Measurements from ENCODE around the gene POLD3.

The POLD3 gene

DNA sequence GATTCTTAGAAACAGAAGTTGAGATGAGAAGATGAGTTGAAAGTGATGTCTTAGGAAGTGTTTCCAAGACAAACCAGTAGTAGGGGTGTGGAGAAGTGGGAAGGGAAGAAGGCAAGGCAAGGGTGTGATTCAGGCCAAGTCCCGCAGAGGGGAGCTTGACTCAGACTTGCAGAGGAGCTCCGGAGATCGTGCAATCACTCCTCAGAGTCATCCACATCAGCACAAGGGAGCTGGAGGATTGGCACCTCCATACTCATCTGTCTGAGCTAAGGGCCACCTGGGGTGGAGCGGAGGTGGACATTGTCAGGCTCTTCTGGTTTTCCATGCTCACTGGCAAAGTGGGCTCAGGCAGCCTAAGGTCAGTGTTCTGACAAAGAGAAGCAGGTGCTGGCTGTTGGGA lies 94.4 kb downstream of the POLD3 start:
- no peaks in the 10 kb centered on the region for H3K36me3 ChIP-seq (ENCODE audit: control insufficient read depth, insufficient read depth, low read length)
- H3K27ac ChIP-seq (ENCODE audit: insufficient read depth, low read depth, low read length, poor library complexity, severe bottlenecking) = no peak overlapping the region
- no peaks in the 10 kb centered on the region for H3K4me1 ChIP-seq (ENCODE audit: control insufficient read depth, insufficient read depth, low read length)
- H3K9me3 ChIP-seq (ENCODE audit: control insufficient read depth, low read length) = no peaks in the 10 kb centered on the region
- WGBS, 2 experiments = 79 to 82% methylated on average over 4 of the region's 4 CpGs
- no peak overlapping the region for H3K4me3 ChIP-seq (ENCODE audit: insufficient read depth, low read depth, low read length)
- H3K27me3 ChIP-seq (ENCODE audit: control insufficient read depth, insufficient read depth, low read length, poor library complexity, severe bottlenecking) = peaks cover 15% of the 10 kb centered on the region

DNA sequence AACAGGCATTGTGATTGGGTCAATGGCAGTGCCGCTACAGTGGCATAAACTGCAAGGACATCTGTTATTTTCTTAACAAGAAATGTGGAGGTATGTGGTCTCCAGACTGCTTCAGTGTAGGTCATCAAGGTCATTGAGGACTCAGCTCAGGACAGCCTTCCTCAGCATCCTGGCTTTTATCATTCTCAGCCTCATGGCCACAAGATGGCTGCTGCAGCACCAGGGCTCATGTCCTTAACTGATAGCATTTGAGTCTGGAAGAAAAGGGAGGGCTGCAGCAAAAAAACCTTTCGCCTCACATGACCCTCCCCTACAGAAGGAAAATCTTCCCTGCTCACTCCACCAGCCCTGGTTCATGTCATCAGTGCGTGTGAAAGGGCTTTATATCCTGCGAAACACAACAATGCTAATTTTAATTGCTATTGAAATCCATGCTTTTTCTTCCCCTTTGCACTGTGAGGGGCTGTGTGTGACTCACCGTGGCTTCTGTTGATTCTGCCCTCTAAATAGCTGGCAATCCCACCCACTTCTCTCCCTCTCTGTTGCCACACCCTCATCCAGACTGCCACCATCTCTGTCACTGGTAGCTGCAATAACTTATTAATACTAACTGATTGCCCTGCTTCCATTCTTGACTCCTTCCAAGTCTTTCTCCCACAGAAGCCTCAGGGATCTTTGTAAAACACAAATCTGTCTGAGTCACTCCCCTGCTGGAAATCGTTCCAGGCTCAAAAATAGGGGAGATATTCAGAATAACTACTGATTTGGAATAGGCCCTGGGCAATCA lies 95.0 kb downstream of the POLD3 start:
- Histone ChIP-seq H3K4me3 (ENCODE audit: insufficient read depth, low read depth, low read length) (no peak overlapping the region), H3K36me3 (ENCODE audit: control insufficient read depth, insufficient read depth, low read length) (no peaks in the 10 kb centered on the region), H3K27ac (ENCODE audit: insufficient read depth, low read depth, low read length, poor library complexity, severe bottlenecking) (no peak overlapping the region), H3K9me3 (ENCODE audit: control insufficient read depth, low read length) (no peaks in the 10 kb centered on the region), H3K27me3 (ENCODE audit: control insufficient read depth, insufficient read depth, low read length, poor library complexity, severe bottlenecking) (peaks cover 14% of the 10 kb centered on the region), H3K4me1 (ENCODE audit: control insufficient read depth, insufficient read depth, low read length) (no peaks in the 10 kb centered on the region)
- WGBS, 2 experiments = 76 to 79% methylated on average over 6 of the region's 6 CpGs

DNA sequence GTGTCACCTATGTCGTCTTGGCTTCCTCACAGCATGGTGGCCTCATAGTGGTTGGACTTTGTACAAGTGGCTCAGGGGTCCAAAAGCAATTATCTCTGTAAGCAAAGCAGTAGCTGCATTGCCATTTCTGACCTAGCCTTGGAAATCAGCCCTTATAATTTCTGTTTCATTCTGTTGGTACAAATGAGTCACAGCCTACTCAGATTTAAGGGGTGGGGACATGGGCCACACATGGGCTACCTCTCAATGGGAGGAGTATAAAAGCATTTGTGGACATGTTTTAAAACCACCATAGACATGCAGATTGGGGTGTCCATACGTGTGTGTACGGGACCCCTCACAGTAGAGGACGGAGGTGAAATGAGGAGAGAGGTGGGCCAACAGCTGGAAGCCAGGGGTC lies 97.3 kb downstream of the POLD3 start:
- Histone ChIP-seq H3K27me3 (ENCODE audit: control insufficient read depth, insufficient read depth, low read length, poor library complexity, severe bottlenecking) (no peaks in the 10 kb centered on the region), H3K4me3 (ENCODE audit: insufficient read depth, low read depth, low read length) (no peak overlapping the region), H3K27ac (ENCODE audit: insufficient read depth, low read depth, low read length, poor library complexity, severe bottlenecking) (no peak overlapping the region), H3K36me3 (ENCODE audit: control insufficient read depth, insufficient read depth, low read length) (no peaks in the 10 kb centered on the region), H3K4me1 (ENCODE audit: control insufficient read depth, insufficient read depth, low read length) (no peaks in the 10 kb centered on the region), H3K9me3 (ENCODE audit: control insufficient read depth, low read length) (no peaks in the 10 kb centered on the region)
- 95 to 96% methylated on average over 4 of the region's 4 CpGs for WGBS, 2 experiments

DNA sequence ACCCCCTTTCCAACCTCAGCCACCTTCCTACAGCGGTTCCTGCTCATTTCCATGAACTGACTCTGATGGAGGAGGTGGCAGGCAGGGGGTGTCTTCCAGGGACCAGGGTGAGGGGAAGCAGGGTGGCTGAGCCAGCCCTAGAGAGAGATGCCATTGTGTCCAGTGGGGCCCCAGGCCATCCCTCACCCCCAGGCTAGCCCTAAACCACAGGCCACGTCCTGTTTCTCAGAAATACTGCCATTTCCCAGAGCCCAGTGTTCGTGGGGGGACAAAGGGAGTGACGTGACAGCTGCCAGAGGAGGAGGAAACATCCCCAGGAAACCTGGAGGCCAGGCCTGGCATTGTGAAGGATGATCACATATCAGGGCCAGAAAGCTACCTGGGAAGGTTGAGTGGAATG lies 99.4 kb downstream of the POLD3 start:
- H3K27me3 ChIP-seq (ENCODE audit: control insufficient read depth, insufficient read depth, low read length, poor library complexity, severe bottlenecking) = no peaks in the 10 kb centered on the region
- no peak overlapping the region for H3K4me3 ChIP-seq (ENCODE audit: insufficient read depth, low read depth, low read length)
- H3K4me1 ChIP-seq (ENCODE audit: control insufficient read depth, insufficient read depth, low read length) = peaks cover 5% of the 10 kb centered on the region
- WGBS, 2 experiments = 77 to 86% methylated on average over 4 of the region's 4 CpGs
- H3K9me3 ChIP-seq (ENCODE audit: control insufficient read depth, low read length) = no peaks in the 10 kb centered on the region
- H3K27ac ChIP-seq (ENCODE audit: insufficient read depth, low read depth, low read length, poor library complexity, severe bottlenecking) = no peak overlapping the region
- H3K36me3 ChIP-seq (ENCODE audit: control insufficient read depth, insufficient read depth, low read length) = no peaks in the 10 kb centered on the region

Measured in ectodermal cell (in vitro differentiated cells).